Body of pancreas (tissue), 4 donors: Measurements from ENCODE around the gene HIPK1. TPM values are rescaled to one million over a fixed set of nuclear protein-coding genes. Genes with fewer than 3 reads are reported as not detected.

Experiments
- ATAC-seq: fragments of 150-250 bp; one replicate; pipeline ENCODE4 v1.9.1; 2016
- DNase-seq, 4 donors: peaks; one replicate each; pipeline ENCODE4 v3.0.0-alpha.2; 2019
- H3K27ac ChIP-seq, 4 donors: fragments of 200-600 bp; sonication (generic); 1 replicate in 3 of 4; 2 replicates in 1 of 4; pipeline versions ENCODE4 v1.5.1 to v1.6.1; 2016 to 2019; ENCODE audit warnings: mild to moderate bottlenecking in 1 of 4, mixed read lengths in 1 of 4, moderate library complexity in 1 of 4
- H3K27me3 ChIP-seq, 2 donors: fragments of 200-600 bp; sonication (generic); one replicate each; pipeline ENCODE4 v1.6.0; 2016; ENCODE audit warnings: mild to moderate bottlenecking in 1 of 2
- H3K36me3 ChIP-seq, 2 donors: fragments of 200-600 bp; sonication (generic); replicated peaks in 1 of 2; 2 replicates each; pipeline ENCODE4 v1.5.1; 2016; ENCODE audit warnings: low read depth in 2 of 2; ENCODE audit not compliant: insufficient read depth in 1 of 2
- H3K4me1 ChIP-seq: fragments of 200-600 bp; sonication (generic); one replicate; pipeline ENCODE4 v1.6.0; 2016
- H3K4me3 ChIP-seq, 2 donors: fragments of 200-600 bp; sonication (generic); 1 replicate in 1 of 2; 2 replicates in 1 of 2; pipeline ENCODE4 v1.5.1; 2016 to 2019
- H3K9me3 ChIP-seq, 3 donors: fragments of 200-600 bp; sonication (generic); 1 replicate in 2 of 3; 2 replicates in 1 of 3; pipeline ENCODE4 v1.5.1; 2016
- CTCF ChIP-seq, 7 experiments: fragments of 450-650 bp in 4 of 7; fragments of 200-600 bp in 3 of 7; sonication (generic) in 3 of 7; IDR thresholded peaks; one replicate each; pipeline ENCODE4 v1.5.1; 2016 to 2019; ENCODE audit warnings: antibody characterized with exemption in 7 of 7
- POLR2A ChIP-seq, 3 donors: fragments of 450-650 bp; IDR thresholded peaks; one replicate each; pipeline ENCODE4 v1.6.1; 2016; ENCODE audit warnings: antibody characterized with exemption in 3 of 3, mild to moderate bottlenecking in 2 of 3
- WGBS, 2 donors: methylation state at CpG; one replicate each; pipeline ENCODE4 v1.1.5; 2017; 5-methylcytosine and 5-hydroxymethylcytosine counted together
- intact Hi-C: fragments of 100-400 bp; cut with DNase I; formaldehyde crosslinking; loops from one replicate; pipeline ENCODE4 v1.15.1; 2023
- total RNA-seq, 2 donors: library from RNA; depleted of rRNA; stranded (reverse); fragments of >200 nt; gene quantifications; one replicate each; pipeline ENCODE4 v1.1.0, GENCODE V29; 2016

Gene HIPK1
- total RNA-seq: 10 to 100 TPM; 22.7 to 30.1 TPM

- Histone ChIP-seq H3K4me1 (peaks cover 42% of the 10 kb centered on the region), H3K9me3 (no peaks in the 10 kb centered on the region), H3K36me3 (no peaks in the 10 kb centered on the region), H3K27me3 (no peaks in the 10 kb centered on the region), H3K27ac (peak within 1 kb of the TSS; percentile 81 to 98 (median 95)), H3K4me3 (peak within 1 kb of the TSS; percentile 72 to 99)
- 0 to 1% methylated on average over 25 to 52 of the region's 61 CpGs for WGBS, 2 donors
- peak; percentile 91 to 94 (median 94) for DNase-seq
- peak; percentile 93 for ATAC-seq
- intact Hi-C loops: no loop called here
- TF ChIP-seq CTCF (IDR thresholded peaks at IDR 0.05) (peak in 4 of 7 experiments; percentile 26 to 51 (median 42)), POLR2A (IDR thresholded peaks at IDR 0.05) (peak; percentile 41 to 76 (median 74))
Measured at GRCh38 chr1:113928941-113929749, at the start of gene HIPK1. Gene HIPK1 (plus strand): TSS chr1:113929324.

GRCh38 chr1:113879739-113880038, 49.4 kb upstream of the HIPK1 start:
- H3K4me3 ChIP-seq: no peak overlapping the region
- H3K27me3 ChIP-seq: no peaks in the 10 kb centered on the region
- WGBS, 2 donors: 62 to 78% methylated on average over 4 of the region's 4 CpGs
- H3K9me3 ChIP-seq: no peaks in the 10 kb centered on the region
- intact Hi-C loops: no loop called here
- H3K36me3 ChIP-seq: no peaks in the 10 kb centered on the region
- peak overlapping the region; percentile 28 to 52 (median 46) for H3K27ac ChIP-seq
- ATAC-seq: no peak
- TF ChIP-seq CTCF (IDR thresholded peaks at IDR 0.05) (no peak), POLR2A (IDR thresholded peaks at IDR 0.05) (no peak)
- H3K4me1 ChIP-seq: peaks cover 69% of the 10 kb centered on the region
- no peak for DNase-seq

GRCh38 chr1:113881661-113882060, 47.5 kb upstream of the HIPK1 start:
- H3K27ac ChIP-seq: peak overlapping the region in 2 of 4 donors; percentile 69 to 78

GRCh38 chr1:113886417-113887401, 42.4 kb upstream of the HIPK1 start:
- intact Hi-C loops: no loop called here
- Histone ChIP-seq H3K27ac (peak overlapping the region; percentile 82 to 92 (median 87)), H3K36me3 (no peaks in the 10 kb centered on the region), H3K9me3 (no peaks in the 10 kb centered on the region), H3K4me1 (peaks cover 35% of the 10 kb centered on the region), H3K4me3 (peak overlapping the region in 1 of 2 donors; percentile 10), H3K27me3 (no peaks in the 10 kb centered on the region)
- 31 to 46% methylated on average over 17 of the region's 17 CpGs for WGBS, 2 donors
- peak; percentile 49 to 62 (median 52) for DNase-seq
- ATAC-seq: peak; percentile 73
- TF ChIP-seq CTCF (IDR thresholded peaks at IDR 0.05) (no peak), POLR2A (IDR thresholded peaks at IDR 0.05) (peak in 1 of 3 donors; percentile 27)

More at GRCh38 chr1:113881661-113882060, 47.5 kb upstream of the HIPK1 start:
- ATAC-seq (no peak), DNase-seq (no peak)
- WGBS, 2 donors: 46 to 59% methylated on average over 2 of the region's 2 CpGs
- Histone ChIP-seq H3K9me3 (no peaks in the 10 kb centered on the region), H3K27me3 (no peaks in the 10 kb centered on the region), H3K4me3 (no peak overlapping the region), H3K36me3 (no peaks in the 10 kb centered on the region), H3K4me1 (peaks cover 61% of the 10 kb centered on the region)
- no peak for TF ChIP-seq CTCF (IDR thresholded peaks at IDR 0.05)
- TF ChIP-seq POLR2A (IDR thresholded peaks at IDR 0.05): no peak
- intact Hi-C loops: no loop called here
